ENCODE results near the gene PRKCI. TPM values are rescaled to one million over a fixed set of nuclear protein-coding genes. Genes with fewer than 3 reads are reported as not detected.

Gene PRKCI
- total RNA-seq (2022) (46.3 and 62.8 TPM in 2 replicates), Bru-seq, nascent RNA (percentile 78 among the genes with signal in this experiment), BruChase-seq, experiment 1, labeled RNA remaining after a 6-hour chase (percentile 88 among the genes with signal in this experiment), BruChase-seq, experiment 2, labeled RNA remaining after a 2-hour chase (percentile 83 among the genes with signal in this experiment)
- long read RNA-seq, full-length matches to known transcripts: 143 of 174 reads
- long read RNA-seq, partial matches to known transcripts: 7 of 174 reads
- long read RNA-seq, other reads (novel, unspliced or antisense): 24 of 174 reads

- Mint-ChIP-seq H3K27me3 (ENCODE audit: insufficient read depth, unreplicated experiment) (no peaks in the 10 kb centered on the region), H3K4me1 (ENCODE audit: insufficient read depth, unreplicated experiment) (peaks cover 24% of the 10 kb centered on the region), H3K9me3 (ENCODE audit: unreplicated experiment) (no peaks in the 10 kb centered on the region), H3K36me3 (ENCODE audit: insufficient read depth, unreplicated experiment) (no peaks in the 10 kb centered on the region), H3K4me3 (ENCODE audit: unreplicated experiment) (peak within 1 kb of the TSS; percentile 86), H3K27ac (ENCODE audit: low read depth, unreplicated experiment) (peak within 1 kb of the TSS; percentile 99)
- peak; percentile 98 for DNase-seq (ENCODE audit: unreplicated experiment)
- ChIA-PET CTCF (interaction anchor here (0.6 to 1.1 kb wide), 3 partner anchors 10 to 43 kb away, joined by 3 to 4 read pairs (median 3); no protein-coding TSS in a partner anchor), POLR2A (interaction anchor here (0.6 to 4.5 kb wide), 17 partner anchors 10 to 648 kb away, joined by 3 to 75 read pairs (median 5); partner anchors contain the start of genes PHC3, RPL22L1 and SKIL)
- BruUV-seq (replicated peaks): no TSS peak
- TF ChIP-seq CTCF (IDR thresholded peaks at IDR 0.05; ENCODE audit: unreplicated experiment): no peak
- intact Hi-C loops (cut with micrococcal nuclease): loop anchor here (5.0 kb wide), 1 partner anchor 35 kb away; no protein-coding TSS in a partner anchor
These were observed at the start of gene PRKCI for GRCh38 chr3:170221924-170222646. Gene PRKCI, plus strand, starts transcription at chr3:170222424. Its CDS starts 246 bp downstream, at chr3:170222670.

- H3K27ac Mint-ChIP-seq (ENCODE audit: low read depth, unreplicated experiment): peak overlapping the region; percentile 96
- H3K27me3 Mint-ChIP-seq (ENCODE audit: insufficient read depth, unreplicated experiment): no peaks in the 10 kb centered on the region
- ChIA-PET CTCF (interaction anchor here (0.6 kb wide), 2 partner anchors 136 to 232 kb away, joined by 3 read pairs; no protein-coding TSS in a partner anchor), POLR2A (interaction anchor here (0.6 to 4.7 kb wide), 6 partner anchors 10 to 631 kb away, joined by 3 to 35 read pairs (median 3); partner anchors contain the start of genes PRKCI and SEC62)
- intact Hi-C loops (cut with micrococcal nuclease): no loop called here
- H3K36me3 Mint-ChIP-seq (ENCODE audit: insufficient read depth, unreplicated experiment): peaks cover 57% of the 10 kb centered on the region
- H3K4me3 Mint-ChIP-seq (ENCODE audit: unreplicated experiment): peak overlapping the region; percentile 36
- DNase-seq (ENCODE audit: unreplicated experiment): no peak
- TF ChIP-seq CTCF (IDR thresholded peaks at IDR 0.05; ENCODE audit: unreplicated experiment): no peak
- no TSS peak for BruUV-seq (replicated peaks)
- H3K9me3 Mint-ChIP-seq (ENCODE audit: unreplicated experiment): no peaks in the 10 kb centered on the region
- H3K4me1 Mint-ChIP-seq (ENCODE audit: insufficient read depth, unreplicated experiment): peaks cover 6% of the 10 kb centered on the region
These were observed 43.6 kb upstream of the PRKCI start for GRCh38 chr3:170178651-170179050.

GRCh38 chr3:170179432-170179831, 42.8 kb upstream of the PRKCI start:
- H3K4me3 Mint-ChIP-seq (ENCODE audit: unreplicated experiment): peak overlapping the region; percentile 89
- POLR2A ChIA-PET: interaction anchor here (0.6 to 4.7 kb wide), 6 partner anchors 8 to 213 kb away, joined by 3 to 35 read pairs (median 4); partner anchors contain the start of genes PRKCI and SEC62

More at GRCh38 chr3:170179432-170179831, 42.8 kb upstream of the PRKCI start:
- intact Hi-C loops (cut with micrococcal nuclease): no loop called here
- CTCF ChIA-PET: interaction anchor here (0.6 to 0.7 kb wide), 2 partner anchors 231 to 1181 kb away, joined by 3 read pairs; no protein-coding TSS in a partner anchor
- no peak for DNase-seq (ENCODE audit: unreplicated experiment)
- Mint-ChIP-seq H3K36me3 (ENCODE audit: insufficient read depth, unreplicated experiment) (peaks cover 52% of the 10 kb centered on the region), H3K4me1 (ENCODE audit: insufficient read depth, unreplicated experiment) (peaks cover 6% of the 10 kb centered on the region), H3K9me3 (ENCODE audit: unreplicated experiment) (no peaks in the 10 kb centered on the region), H3K27me3 (ENCODE audit: insufficient read depth, unreplicated experiment) (no peaks in the 10 kb centered on the region), H3K27ac (ENCODE audit: low read depth, unreplicated experiment) (peak overlapping the region; percentile 96)
- no TSS peak for BruUV-seq (replicated peaks)
- TF ChIP-seq CTCF (IDR thresholded peaks at IDR 0.05; ENCODE audit: unreplicated experiment): no peak

Measured in MCF 10A (cell line).